Spleen (tissue), 7 donors: ENCODE results near the gene PSMD13.

Experiments used
- CTCF ChIP-seq, 11 experiments: fragments of 200-600 bp in 7 of 11; fragments of 450-650 bp in 4 of 11; sonication (generic) in 4 of 11; IDR thresholded peaks in 8 of 11; conservative IDR thresholded peaks in 3 of 11; 1 replicate in 7 of 11; 2 replicates in 4 of 11; pipeline versions ENCODE4 v1.4.0 to v1.8.0; 2016 to 2021; ENCODE audit warnings: antibody characterized with exemption in 11 of 11, inconsistent platforms in 4 of 11, mild to moderate bottlenecking in 1 of 11
- POLR2AphosphoS5 ChIP-seq, 3 donors: sonication (generic); formaldehyde crosslinking; IDR thresholded peaks; one replicate each; pipeline ENCODE4 v1.5.1; 2017; ENCODE audit warnings: antibody characterized with exemption in 3 of 3
- donor health status: DM: no; HTN: no; CAD: no; lungs with moderate emphysema.
- donor health status: DM: no; HTN: no; CAD: no.
- donor health status: DM: no; HTN: no; CAD: no.

DNA sequence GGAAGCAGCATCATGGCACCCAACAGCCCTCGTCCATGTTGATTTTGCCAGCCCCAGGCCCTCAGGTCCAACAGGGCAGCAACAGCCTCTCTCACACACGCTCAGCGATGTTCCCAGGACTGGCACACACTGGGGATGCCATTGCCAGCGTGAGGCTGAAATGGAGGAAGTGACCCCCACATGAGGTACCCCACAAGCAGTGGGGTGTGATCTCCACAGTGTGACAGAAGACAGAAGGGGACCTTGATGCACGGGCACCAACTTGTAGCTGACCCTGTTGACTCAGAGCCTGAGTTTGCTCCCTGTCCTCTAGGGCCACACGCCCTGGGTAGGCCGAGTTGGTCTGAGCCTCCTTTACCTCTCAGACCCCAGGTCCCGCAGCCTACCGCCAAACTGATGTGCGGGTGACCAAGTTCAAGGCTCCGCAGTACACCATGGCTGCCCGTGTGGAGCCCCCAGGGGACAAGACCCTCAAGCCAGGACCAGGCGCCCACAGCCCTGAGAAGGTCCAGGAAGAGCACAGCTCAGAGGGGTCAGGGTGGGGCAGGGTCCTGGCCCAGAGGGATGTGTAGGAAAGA is 37.7 kb upstream of the PSMD13 start:
- TF ChIP-seq POLR2AphosphoS5 (IDR thresholded peaks at IDR 0.05) (peak in 2 of 3 donors; percentile 3 to 15), CTCF (IDR thresholded peaks at IDR 0.05 in 8 of 11, conservative IDR thresholded peaks at IDR 0.05 in 3 of 11) (no peak)
